Transverse colon (tissue), 1 donor: Measurements from ENCODE around the gene AKT3.

Experiments used
- EP300 ChIP-seq: sonication (generic); formaldehyde crosslinking; IDR thresholded peaks from one replicate; pipeline ENCODE4 v1.6.1; 2017; ENCODE audit warnings: antibody characterized with exemption, low read depth
- POLR2A ChIP-seq: fragments of 450-650 bp; IDR thresholded peaks from one replicate; pipeline ENCODE4 v1.6.1; 2016; ENCODE audit warnings: antibody characterized with exemption, mild to moderate bottlenecking, moderate library complexity

DNA sequence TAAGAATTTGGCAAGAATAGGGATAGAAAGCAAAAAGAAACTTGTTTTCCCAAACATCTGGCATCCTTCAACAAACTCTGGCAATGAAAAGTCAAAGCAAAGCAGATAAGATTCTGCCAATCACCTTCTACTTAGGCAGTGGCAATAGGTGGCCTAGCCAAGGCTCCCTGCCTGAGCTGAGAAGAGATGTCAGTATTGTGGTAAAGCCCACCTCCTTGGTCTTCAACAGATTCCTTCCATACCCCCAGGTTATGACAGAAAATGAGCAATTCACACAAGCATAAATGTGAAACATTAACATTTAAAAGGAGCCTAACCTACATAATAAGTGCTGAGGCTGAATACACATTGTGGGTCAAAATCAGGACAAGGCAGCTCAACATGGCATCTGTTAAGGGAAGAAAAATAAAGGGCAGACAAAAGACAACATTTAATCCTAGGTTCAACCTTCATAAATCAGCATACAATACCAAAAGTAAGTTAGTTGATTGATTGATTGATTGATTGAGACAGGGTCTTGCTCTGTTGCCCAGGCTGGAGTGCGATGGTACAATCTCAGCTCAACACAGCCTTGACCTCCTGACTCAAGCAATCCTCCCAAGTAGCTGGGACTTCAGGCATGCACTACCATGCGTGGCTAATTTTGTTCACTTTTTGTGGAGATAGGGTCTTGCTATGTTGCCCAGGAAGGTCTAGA lies 123.1 kb downstream of the AKT3 start:
- no peak for TF ChIP-seq POLR2A
- TF ChIP-seq EP300: no peak
